HUES48 (cell line): ENCODE results near the gene ARFGEF3.

Experiments used
- H3K27ac ChIP-seq: one replicate; pipeline ENCODE4 v1.7.0; 2013; ENCODE audit warnings: low read depth, low read length, inconsistent platforms
- H3K27me3 ChIP-seq: 2 replicates; pipeline ENCODE4 v1.6.1; 2013; ENCODE audit warnings: mild to moderate bottlenecking, low read length; ENCODE audit not compliant: control insufficient read depth, insufficient read depth
- H3K36me3 ChIP-seq: 2 replicates; pipeline ENCODE4 v1.6.1; 2013; ENCODE audit warnings: low read length; ENCODE audit not compliant: control insufficient read depth, insufficient read depth
- H3K4me1 ChIP-seq: 2 replicates; pipeline ENCODE4 v1.6.1; 2013; ENCODE audit warnings: mild to moderate bottlenecking, low read length; ENCODE audit not compliant: control insufficient read depth, insufficient read depth
- H3K4me3 ChIP-seq: 2 replicates; pipeline ENCODE4 v1.5.1; 2013; ENCODE audit warnings: mild to moderate bottlenecking, low read depth, low read length
- H3K9ac ChIP-seq: 2 replicates; pipeline ENCODE4 v1.6.1; 2013; ENCODE audit warnings: mild to moderate bottlenecking, low read depth, low read length, moderate library complexity
- H3K9me3 ChIP-seq: 2 replicates; pipeline ENCODE4 v1.6.1; 2013; ENCODE audit warnings: low read length; ENCODE audit not compliant: control insufficient read depth, insufficient read depth

ARFGEF3 gene

DNA sequence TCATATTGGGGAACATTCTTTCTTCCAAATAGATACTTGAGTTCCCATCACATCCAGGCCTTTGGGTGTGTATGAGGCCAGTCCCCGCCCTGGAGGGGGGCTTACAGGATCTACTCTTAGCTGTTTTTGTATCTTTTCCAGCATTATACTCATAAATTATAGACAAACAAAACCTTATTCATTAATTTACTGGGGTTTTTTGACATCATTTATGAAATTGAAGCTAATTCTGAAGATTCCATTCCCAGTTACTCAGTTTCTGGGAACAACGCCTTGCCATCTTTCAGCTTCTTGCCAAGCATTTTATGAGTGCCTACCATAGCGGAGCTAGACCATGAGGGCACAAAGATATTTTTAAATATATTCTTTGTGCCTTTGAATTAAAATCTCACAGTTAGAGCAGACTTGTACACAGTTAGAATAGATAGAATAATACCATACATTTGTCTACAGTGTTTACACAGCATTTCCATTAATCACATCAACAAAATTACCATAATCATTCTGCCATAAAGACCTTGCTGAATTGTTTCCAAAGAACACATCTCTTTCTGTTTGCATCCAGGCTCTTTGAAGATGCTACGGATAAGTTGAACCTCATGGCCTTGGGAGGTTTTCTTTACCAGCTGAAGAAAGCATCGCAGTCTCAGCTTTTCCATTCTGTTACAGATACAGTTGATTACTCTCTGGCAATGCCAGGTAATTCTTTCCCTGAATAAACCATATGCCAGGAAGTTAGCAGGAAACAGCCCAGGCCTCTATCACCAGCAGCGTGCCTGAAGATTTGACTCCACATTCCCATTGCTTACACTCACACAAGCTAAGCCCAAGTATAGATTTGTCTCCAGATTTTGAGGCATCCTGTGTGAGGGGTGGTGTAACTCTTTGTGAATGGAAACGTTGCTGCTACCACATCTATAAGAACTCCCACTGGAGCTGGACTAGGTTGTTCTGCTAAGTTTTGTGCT lies 132.0 kb downstream of the ARFGEF3 start:
- H3K27ac ChIP-seq, result no peak overlapping the region
- H3K9me3 ChIP-seq, result no peaks in the 10 kb centered on the region
- H3K27me3 ChIP-seq, result no peaks in the 10 kb centered on the region
- peaks cover 7% of the 10 kb centered on the region; the same call in 1 of the 2 replicates for H3K4me1 ChIP-seq
- no peak overlapping the region for H3K4me3 ChIP-seq
- H3K9ac ChIP-seq, result no peak overlapping the region
- H3K36me3 ChIP-seq, result peaks cover 34% of the 10 kb centered on the region

DNA sequence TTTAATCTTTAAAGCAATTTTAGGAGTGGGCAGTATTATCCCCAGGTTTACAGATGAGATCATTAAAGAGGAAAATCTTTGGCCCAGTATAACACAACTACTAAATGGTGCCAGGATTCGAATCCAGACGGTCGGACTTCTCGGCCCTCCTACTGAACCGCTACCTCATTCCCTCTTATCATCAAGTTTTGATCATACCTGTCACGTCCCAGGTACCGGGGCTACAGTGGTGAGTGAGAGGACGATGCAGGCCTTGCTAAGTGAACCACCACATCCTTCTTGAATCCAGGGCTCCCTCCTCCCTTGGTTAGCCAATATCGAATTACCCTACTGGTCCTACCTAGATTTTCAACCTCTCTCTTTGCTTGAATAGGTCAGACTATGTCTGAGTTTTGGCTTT lies 134.6 kb downstream of the ARFGEF3 start:
- Histone ChIP-seq H3K27ac (no peak overlapping the region), H3K9ac (no peak overlapping the region), H3K9me3 (no peaks in the 10 kb centered on the region), H3K27me3 (no peaks in the 10 kb centered on the region), H3K36me3 (peaks cover 53% of the 10 kb centered on the region), H3K4me1 (peaks cover 4% of the 10 kb centered on the region; the same call in 1 of the 2 replicates), H3K4me3 (no peak overlapping the region)

DNA sequence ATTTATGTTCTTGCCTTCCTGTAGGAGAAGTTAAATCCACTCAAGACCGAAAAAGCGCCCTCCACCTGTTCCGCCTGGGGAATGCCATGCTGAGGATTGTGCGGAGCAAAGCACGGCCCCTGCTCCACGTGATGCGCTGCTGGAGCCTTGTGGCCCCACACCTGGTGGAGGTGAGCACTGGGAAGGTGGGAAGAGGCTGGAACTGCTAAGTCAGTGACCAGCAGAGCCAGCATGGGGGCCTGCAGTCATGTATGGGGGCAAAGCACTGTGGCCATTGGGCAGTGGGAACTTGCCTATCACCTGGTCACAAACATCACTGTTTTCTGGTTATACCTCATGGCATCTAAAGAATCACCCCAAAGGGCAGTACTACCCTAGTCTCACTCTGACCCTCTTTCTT lies 135.0 kb downstream of the ARFGEF3 start:
- H3K36me3 ChIP-seq, result peaks cover 53% of the 10 kb centered on the region
- no peak overlapping the region for H3K9ac ChIP-seq
- H3K27me3 ChIP-seq, result no peaks in the 10 kb centered on the region
- H3K4me1 ChIP-seq, result no peaks in the 10 kb centered on the region
- no peak overlapping the region for H3K4me3 ChIP-seq
- no peak overlapping the region for H3K27ac ChIP-seq
- H3K9me3 ChIP-seq, result no peaks in the 10 kb centered on the region

DNA sequence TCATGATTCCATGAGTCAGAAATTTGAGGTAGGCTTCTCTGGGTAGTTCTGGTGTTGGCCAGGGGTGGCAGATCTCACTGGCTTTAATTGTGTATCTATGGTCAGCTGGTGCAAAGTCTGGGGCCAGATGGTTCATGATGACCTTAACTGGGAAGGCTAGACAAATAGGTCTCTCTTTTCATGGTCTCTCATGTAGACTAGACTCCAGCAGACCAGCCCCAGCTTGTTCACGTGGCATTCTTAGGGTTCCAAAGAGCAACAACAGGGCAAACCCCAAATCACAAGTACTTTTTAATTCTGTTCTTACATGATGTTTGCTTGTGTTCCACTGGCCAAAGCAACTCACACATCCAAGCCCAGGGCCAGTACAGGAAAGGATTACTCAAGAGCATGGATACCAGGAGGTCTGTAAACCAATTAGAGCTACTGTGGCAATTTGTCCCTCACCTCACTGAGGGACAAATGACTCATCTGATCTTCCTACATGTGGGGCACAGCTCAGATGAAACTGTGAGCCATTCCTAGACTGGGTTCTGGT lies 136.1 kb downstream of the ARFGEF3 start:
- Histone ChIP-seq H3K4me3 (no peak overlapping the region), H3K36me3 (peaks cover 54% of the 10 kb centered on the region), H3K27me3 (no peaks in the 10 kb centered on the region), H3K4me1 (no peaks in the 10 kb centered on the region), H3K9ac (no peak overlapping the region), H3K27ac (no peak overlapping the region), H3K9me3 (no peaks in the 10 kb centered on the region)

DNA sequence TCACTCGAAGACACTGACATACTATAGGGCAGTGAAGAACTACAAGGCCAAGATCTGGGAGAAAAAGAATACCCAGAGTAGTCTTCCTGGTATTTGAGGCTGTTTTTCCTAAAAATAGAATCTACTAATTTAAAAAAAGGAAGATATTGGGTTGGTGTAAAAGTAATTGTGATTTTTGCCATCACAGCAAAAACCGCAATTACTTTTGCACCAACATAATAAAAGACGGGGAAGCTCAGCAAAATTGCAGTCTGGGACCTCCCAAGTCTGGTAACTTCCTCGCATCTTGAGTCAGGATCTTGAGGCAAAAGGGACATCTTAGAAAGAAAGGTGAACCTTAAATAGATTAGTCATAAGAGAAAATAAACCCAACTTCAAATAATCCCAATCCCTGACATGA lies 138.7 kb downstream of the ARFGEF3 start:
- H3K4me3 ChIP-seq, result no peak overlapping the region
- H3K9ac ChIP-seq, result no peak overlapping the region
- no peaks in the 10 kb centered on the region for H3K9me3 ChIP-seq
- H3K27ac ChIP-seq, result no peak overlapping the region
- H3K27me3 ChIP-seq, result no peaks in the 10 kb centered on the region
- H3K36me3 ChIP-seq, result peaks cover 50% of the 10 kb centered on the region
- H3K4me1 ChIP-seq, result no peaks in the 10 kb centered on the region

DNA sequence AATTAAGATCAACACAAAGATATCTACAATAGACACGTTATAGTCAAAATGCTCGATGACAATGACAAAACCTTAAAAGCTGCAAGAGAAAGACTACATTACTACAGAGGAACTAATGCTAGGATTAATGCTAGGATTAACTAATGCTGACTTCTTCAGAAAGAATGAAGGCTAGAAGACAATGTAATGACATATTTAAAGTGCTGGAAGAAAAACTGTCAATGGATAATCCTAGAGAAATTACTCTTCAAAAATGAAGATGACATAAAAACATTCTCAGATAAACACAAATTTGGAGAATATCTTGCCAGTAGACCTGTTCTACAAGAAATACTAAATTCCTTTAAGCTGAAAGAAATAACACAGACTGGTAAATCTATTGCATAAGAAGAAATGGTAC lies 140.8 kb downstream of the ARFGEF3 start:
- no peak overlapping the region for H3K4me3 ChIP-seq
- no peaks in the 10 kb centered on the region for H3K27me3 ChIP-seq
- H3K9me3 ChIP-seq, result no peaks in the 10 kb centered on the region
- no peak overlapping the region for H3K27ac ChIP-seq
- H3K36me3 ChIP-seq, result peaks cover 39% of the 10 kb centered on the region
- no peaks in the 10 kb centered on the region for H3K4me1 ChIP-seq
- no peak overlapping the region for H3K9ac ChIP-seq

DNA sequence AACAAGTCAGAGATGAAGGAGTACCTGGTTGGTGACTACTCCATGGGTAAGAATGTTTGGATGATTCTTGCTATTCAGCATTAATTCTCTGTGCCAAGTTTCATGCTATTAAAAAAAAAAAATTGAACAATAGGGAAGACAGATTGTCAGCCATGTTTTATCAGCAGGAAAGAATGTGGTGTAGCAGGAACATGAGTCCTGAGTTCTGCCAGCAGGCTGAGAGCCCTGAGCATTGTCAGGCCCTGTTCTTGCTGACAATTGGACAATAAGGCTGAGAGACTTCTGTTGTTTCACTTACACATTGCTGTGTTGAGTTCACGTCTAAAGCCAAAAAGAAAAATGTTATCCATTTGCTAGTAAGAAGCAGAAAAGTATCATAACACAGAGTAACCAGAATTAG lies 145.6 kb downstream of the ARFGEF3 start:
- H3K27ac ChIP-seq, result no peak overlapping the region
- H3K9ac ChIP-seq, result no peak overlapping the region
- no peaks in the 10 kb centered on the region for H3K9me3 ChIP-seq

DNA sequence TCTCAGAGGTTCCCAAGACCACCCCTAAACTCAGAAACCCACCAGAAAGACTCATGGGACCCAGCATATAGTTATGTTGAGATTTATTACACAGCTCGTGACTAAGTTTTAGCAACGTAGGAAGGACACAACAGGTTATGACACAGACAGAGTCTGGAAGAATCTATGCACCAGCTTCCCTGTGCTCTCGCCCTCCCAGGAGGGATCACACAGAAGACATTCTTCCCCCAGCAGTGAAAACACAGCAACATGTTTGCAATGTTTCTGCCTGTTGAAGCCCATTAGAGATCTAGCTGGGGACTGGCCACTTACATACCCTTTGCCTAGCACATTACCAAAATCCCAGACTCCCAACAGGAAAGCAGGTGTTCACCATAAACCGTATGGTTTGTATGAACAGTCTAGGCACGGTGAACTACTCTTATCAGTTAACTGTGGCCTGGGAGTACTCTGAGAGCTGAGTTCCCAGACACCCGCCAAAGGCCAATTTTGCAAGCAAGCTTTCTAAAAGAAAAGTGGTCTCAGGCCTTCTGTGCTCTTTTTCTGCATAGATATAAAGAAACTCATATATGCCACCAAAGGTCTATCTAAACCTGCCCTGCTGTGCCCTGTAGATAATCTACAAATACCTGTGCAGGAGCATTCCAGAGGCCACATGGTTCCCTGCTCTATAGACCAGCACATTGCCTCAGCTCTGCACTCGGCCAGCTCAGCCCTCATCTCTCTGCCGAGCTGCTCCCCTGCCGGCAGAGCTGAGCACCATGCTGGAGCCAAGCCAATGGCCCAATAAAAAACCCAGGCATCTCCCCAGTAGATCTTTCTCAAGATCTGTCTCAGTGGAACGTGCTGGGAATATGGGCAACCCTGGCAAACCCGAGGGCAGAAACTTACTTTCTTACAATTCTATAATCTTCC lies 146.3 kb downstream of the ARFGEF3 start:
- H3K9ac ChIP-seq, result no peak overlapping the region
- peaks cover 11% of the 10 kb centered on the region for H3K36me3 ChIP-seq
- no peaks in the 10 kb centered on the region for H3K4me1 ChIP-seq
- H3K27me3 ChIP-seq, result no peaks in the 10 kb centered on the region
- no peak overlapping the region for H3K4me3 ChIP-seq
- no peaks in the 10 kb centered on the region for H3K9me3 ChIP-seq
- no peak overlapping the region for H3K27ac ChIP-seq

More for the DNA sequence above, 145.6 kb downstream of the ARFGEF3 start:
- Histone ChIP-seq H3K27me3 (no peaks in the 10 kb centered on the region), H3K4me3 (no peak overlapping the region), H3K4me1 (no peaks in the 10 kb centered on the region), H3K36me3 (peaks cover 13% of the 10 kb centered on the region)

GRCh38 chr6:138308731-138309110 lies 147.0 kb downstream of the ARFGEF3 start:
- Histone ChIP-seq H3K9ac (no peak overlapping the region), H3K36me3 (peaks cover 15% of the 10 kb centered on the region), H3K27ac (no peak overlapping the region), H3K27me3 (no peaks in the 10 kb centered on the region), H3K4me1 (no peaks in the 10 kb centered on the region), H3K4me3 (no peak overlapping the region), H3K9me3 (no peaks in the 10 kb centered on the region)

GRCh38 chr6:138309695-138310094 lies 148.0 kb downstream of the ARFGEF3 start:
- no peaks in the 10 kb centered on the region for H3K9me3 ChIP-seq
- peaks cover 25% of the 10 kb centered on the region for H3K36me3 ChIP-seq
- H3K27ac ChIP-seq, result no peak overlapping the region
- no peak overlapping the region for H3K9ac ChIP-seq
- H3K4me1 ChIP-seq, result no peaks in the 10 kb centered on the region
- no peaks in the 10 kb centered on the region for H3K27me3 ChIP-seq
- H3K4me3 ChIP-seq, result no peak overlapping the region
